Tongue (tissue), 3 donors: ENCODE results near the gene BRD1. TPM values are rescaled to one million over a fixed set of nuclear protein-coding genes. Genes with fewer than 3 reads are reported as not detected.

ENCODE experiments used
- DNase-seq: peaks from one replicate; pipeline ENCODE4 v3.0.0-alpha.2; 2015
- small RNA-seq: library from RNA; depleted of rRNA; stranded (forward); fragments of <200 nt; gene quantifications from one replicate; pipeline ENCODE3, GENCODE V24; 2014; ENCODE audit warnings: low replicate concordance
- total RNA-seq: library from RNA; depleted of rRNA; stranded (reverse); fragments of >200 nt; gene quantifications from one replicate; pipeline ENCODE4 v1.2.3, GENCODE V29; 2014

Gene BRD1
- total RNA-seq, 1 donor from 2014 or later = 42.8 TPM

DNA sequence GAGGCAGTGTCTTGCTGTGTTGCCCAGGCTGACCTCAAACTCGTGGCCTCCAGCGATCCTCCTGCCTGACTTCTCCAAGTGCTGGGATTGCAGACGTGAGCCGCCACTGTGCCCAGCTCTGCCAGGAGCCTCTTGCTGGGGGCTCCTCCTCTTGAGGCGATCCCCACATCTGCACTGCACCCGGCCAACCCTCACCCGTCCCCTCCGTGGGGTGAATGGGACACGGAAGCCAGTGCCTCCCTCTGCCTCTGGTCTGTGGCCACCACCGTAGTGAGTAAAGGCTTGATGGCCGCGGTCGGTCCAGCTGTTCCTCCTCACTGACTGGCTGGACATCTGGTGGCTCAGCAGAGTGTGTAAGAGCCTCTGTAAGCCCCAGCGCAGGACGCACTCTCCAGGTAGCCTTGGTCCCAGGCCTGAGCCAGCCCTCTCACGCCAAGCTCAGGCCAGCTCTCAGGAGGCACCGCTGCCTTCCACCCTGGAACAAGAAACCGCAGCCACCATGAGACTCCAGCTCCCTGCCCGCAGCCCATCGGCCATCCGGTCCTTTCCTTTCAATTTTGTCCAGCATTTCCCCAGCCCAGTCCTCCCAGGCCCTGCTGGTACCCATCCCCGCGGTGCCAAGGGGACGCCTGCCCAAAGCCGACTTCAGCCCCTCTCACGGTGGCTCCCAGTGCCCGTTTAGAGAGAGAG, 100.3 kb downstream of the BRD1 start:
- no peak for DNase-seq

DNA sequence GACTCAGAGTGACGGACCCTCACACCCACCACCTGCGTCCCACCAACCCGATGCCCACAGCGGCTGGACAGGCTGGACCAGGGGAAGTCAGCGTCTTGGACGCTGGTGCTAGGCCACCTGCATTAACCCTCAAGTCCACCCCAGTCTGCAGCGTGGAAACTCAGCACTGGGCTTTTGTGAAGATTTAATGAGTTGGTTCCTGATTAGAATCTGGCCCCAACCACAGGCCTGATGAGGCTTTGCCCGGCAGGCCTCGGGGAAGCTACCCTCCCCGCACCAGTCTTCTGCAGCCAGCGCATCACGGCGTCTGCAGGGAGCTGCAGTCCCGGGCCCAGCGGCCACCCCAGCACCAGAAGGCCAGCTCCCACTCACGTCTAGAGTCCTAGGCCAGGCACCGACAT, 101.0 kb downstream of the BRD1 start:
- no peak for DNase-seq

DNA sequence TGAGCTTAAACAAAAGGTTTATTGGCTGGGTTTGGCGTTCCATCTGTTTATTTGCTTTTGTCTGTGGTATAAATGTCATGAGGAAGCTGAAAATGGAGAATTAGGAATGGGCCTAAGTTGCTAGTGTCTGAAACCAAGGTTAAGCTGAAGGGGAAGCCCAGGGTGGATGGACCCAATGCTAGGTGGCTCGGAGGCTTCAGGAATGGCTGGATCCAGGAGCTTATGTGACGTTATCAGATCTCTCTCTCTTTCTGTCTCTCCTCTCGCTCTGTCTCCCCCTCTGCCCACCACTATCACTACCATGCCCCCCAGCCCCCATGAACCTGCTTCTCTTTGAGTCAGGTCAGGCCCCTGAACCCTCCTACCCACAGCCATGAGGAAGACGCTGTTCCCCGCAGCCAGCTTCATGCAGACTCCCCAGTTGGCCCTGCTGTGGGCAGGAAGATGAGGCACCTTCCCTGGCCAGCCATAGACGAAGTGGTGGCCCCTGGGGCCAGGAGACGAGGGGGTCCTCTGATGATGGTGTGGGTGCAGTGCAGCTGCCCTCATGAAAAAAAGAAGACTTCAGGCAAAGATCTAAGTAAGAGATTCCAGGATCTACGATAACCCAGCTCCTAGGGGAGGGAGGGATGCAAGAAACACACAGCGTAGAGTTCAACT, 101.5 kb downstream of the BRD1 start:
- DNase-seq = no peak

GRCh38 chr22:49725516-49725915, 102.2 kb downstream of the BRD1 start:
- DNase-seq = no peak

DNA sequence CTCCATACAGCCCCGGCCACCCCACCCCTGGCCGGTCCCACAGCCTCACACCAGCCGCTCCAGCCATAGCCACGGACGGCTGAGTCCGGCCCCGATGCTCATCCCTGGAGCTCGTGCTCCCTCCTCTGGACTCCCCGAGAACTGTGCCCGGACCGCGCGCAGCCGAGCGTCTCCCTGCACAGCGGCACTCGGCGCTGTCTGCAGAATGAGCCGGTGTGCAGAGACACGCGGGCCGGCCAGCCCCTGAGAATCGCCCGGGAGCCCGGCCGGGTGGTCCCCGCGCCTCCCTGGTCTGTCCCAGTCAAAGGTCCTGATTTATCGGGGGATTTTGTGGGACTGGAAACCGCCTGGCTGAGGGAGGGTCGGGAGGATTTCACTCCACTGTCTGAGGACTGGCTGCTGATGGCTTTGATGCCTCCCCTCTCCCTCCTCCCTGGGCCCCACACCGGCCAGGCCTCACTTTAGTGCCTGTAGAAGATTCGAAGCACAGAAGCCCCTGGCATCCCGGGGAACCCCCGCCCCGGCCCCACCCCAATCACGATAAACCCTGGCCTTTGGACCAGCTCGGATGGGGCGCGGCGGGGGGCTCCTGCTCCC, 102.7 kb downstream of the BRD1 start:
- DNase-seq = peak; percentile 67

- DNase-seq = no peak
Observed at GRCh38 chr22:49724030-49724892, 103.4 kb downstream of the BRD1 start.

DNA sequence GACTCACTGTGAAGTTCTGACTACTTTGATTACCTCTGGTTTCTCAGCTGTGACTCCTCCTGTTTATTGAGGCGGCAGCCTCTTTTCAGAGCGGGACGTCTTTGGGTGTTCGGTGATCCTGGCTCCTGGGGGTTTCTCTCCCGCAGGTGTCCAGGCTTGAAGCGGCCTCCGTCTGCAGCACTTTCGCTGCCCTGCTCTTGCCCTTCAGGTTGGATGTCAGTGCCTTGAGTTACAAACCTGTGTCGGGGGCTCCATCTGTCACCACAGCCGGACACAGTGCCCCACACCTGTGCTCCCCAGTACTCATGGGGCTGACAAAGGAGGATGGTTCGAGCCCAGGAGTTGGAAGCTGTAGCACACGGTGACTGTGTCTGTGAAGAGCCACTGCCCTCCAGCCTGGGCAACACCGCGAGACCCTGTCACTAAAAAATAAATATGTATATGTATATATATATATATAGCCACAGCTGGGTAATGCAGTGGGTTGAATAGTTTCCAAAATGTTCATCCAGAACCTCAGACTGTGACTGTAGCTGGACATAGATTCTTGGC, 104.1 kb downstream of the BRD1 start:
- DNase-seq = no peak

Small RNA genes lying within 50 kb of the gene (small RNA-seq; reads per million reads assigned to genes)
- gene AL117328.1 = not detected
- not detected for gene RF00017

Other genes starting within 250 kb of the BRD1 start
- gene ZBED4, start 26.0 kb upstream of the BRD1 start, total RNA-seq = 11.4 TPM
- gene ALG12, start 90.6 kb upstream of the BRD1 start, total RNA-seq = 10.3 TPM
- gene CRELD2, start 90.8 kb upstream of the BRD1 start, total RNA-seq = 22.9 TPM
- gene PIM3, start 132.9 kb upstream of the BRD1 start, total RNA-seq = 57.0 TPM
- gene IL17REL, start 184.9 kb upstream of the BRD1 start, total RNA-seq = not detected
- not detected for gene TTLL8, start 230.4 kb upstream of the BRD1 start, total RNA-seq